ENCODE measurements around the gene ZC3H10.

The ZC3H10 gene

GRCh38 chr12:56081393-56082347 is 36.4 kb upstream of the ZC3H10 start:
- DNase-seq (ENCODE audit: insufficient read length, low spot score) (no peak), FAIRE-seq (no peak)
- TF ChIP-seq SPI1 (IDR thresholded peaks at IDR 0.05; ENCODE audit: low read depth, low read length) (no peak), TAF1 (IDR thresholded peaks at IDR 0.05; ENCODE audit: low read depth, low read length) (no peak), POU2F2 (IDR thresholded peaks at IDR 0.05; ENCODE audit: low read depth, low read length) (no peak), POLR2AphosphoS5 (IDR thresholded peaks at IDR 0.05; ENCODE audit: low read depth, low read length) (no peak), PAX5 (IDR thresholded peaks at IDR 0.05; ENCODE audit: insufficient read depth, low read length, severe bottlenecking) (no peak), POLR2A (IDR thresholded peaks at IDR 0.05; ENCODE audit: low read depth, low read length) (no peak)

- FAIRE-seq (no peak), DNase-seq (ENCODE audit: insufficient read length, low spot score) (no peak)
- TF ChIP-seq SPI1 (IDR thresholded peaks at IDR 0.05; ENCODE audit: low read depth, low read length) (no peak), TAF1 (IDR thresholded peaks at IDR 0.05; ENCODE audit: low read depth, low read length) (no peak), POLR2AphosphoS5 (IDR thresholded peaks at IDR 0.05; ENCODE audit: low read depth, low read length) (no peak), PAX5 (IDR thresholded peaks at IDR 0.05; ENCODE audit: insufficient read depth, low read length, severe bottlenecking) (no peak), POLR2A (IDR thresholded peaks at IDR 0.05; ENCODE audit: low read depth, low read length) (no peak), POU2F2 (IDR thresholded peaks at IDR 0.05; ENCODE audit: low read depth, low read length) (no peak)
Observed at GRCh38 chr12:56082382-56082781, 35.7 kb upstream of the ZC3H10 start.

GRCh38 chr12:56082967-56083366 is 35.1 kb upstream of the ZC3H10 start:
- TF ChIP-seq SPI1 (IDR thresholded peaks at IDR 0.05; ENCODE audit: low read depth, low read length) (no peak), POU2F2 (IDR thresholded peaks at IDR 0.05; ENCODE audit: low read depth, low read length) (no peak), TAF1 (IDR thresholded peaks at IDR 0.05; ENCODE audit: low read depth, low read length) (no peak), POLR2AphosphoS5 (IDR thresholded peaks at IDR 0.05; ENCODE audit: low read depth, low read length) (no peak), POLR2A (IDR thresholded peaks at IDR 0.05; ENCODE audit: low read depth, low read length) (no peak), PAX5 (IDR thresholded peaks at IDR 0.05; ENCODE audit: insufficient read depth, low read length, severe bottlenecking) (no peak)
- no peak for DNase-seq (ENCODE audit: insufficient read length, low spot score)
- FAIRE-seq: no peak

GRCh38 chr12:56084958-56085543 is 33.0 kb upstream of the ZC3H10 start:
- TF ChIP-seq TAF1 (IDR thresholded peaks at IDR 0.05; ENCODE audit: low read depth, low read length) (no peak), PAX5 (IDR thresholded peaks at IDR 0.05; ENCODE audit: insufficient read depth, low read length, severe bottlenecking) (no peak), POLR2A (IDR thresholded peaks at IDR 0.05; ENCODE audit: low read depth, low read length) (no peak), SPI1 (IDR thresholded peaks at IDR 0.05; ENCODE audit: low read depth, low read length) (no peak), POU2F2 (IDR thresholded peaks at IDR 0.05; ENCODE audit: low read depth, low read length) (no peak), POLR2AphosphoS5 (IDR thresholded peaks at IDR 0.05; ENCODE audit: low read depth, low read length) (no peak)
- no peak for DNase-seq (ENCODE audit: insufficient read length, low spot score)
- FAIRE-seq: no peak

GRCh38 chr12:56086096-56086495 is 32.0 kb upstream of the ZC3H10 start:
- DNase-seq (ENCODE audit: insufficient read length, low spot score) (no peak), FAIRE-seq (no peak)
- TF ChIP-seq PAX5 (IDR thresholded peaks at IDR 0.05; ENCODE audit: insufficient read depth, low read length, severe bottlenecking): no peak
- TF ChIP-seq POU2F2 (IDR thresholded peaks at IDR 0.05; ENCODE audit: low read depth, low read length): no peak
- no peak for TF ChIP-seq SPI1 (IDR thresholded peaks at IDR 0.05; ENCODE audit: low read depth, low read length)
- TF ChIP-seq TAF1 (IDR thresholded peaks at IDR 0.05; ENCODE audit: low read depth, low read length): no peak
- TF ChIP-seq POLR2AphosphoS5 (IDR thresholded peaks at IDR 0.05; ENCODE audit: low read depth, low read length): no peak
- no peak for TF ChIP-seq POLR2A (IDR thresholded peaks at IDR 0.05; ENCODE audit: low read depth, low read length)

- DNase-seq (ENCODE audit: insufficient read length, low spot score) (no peak), FAIRE-seq (no peak)
Observed at GRCh38 chr12:56086608-56087007, 31.5 kb upstream of the ZC3H10 start.

GRCh38 chr12:56087220-56087619 is 30.8 kb upstream of the ZC3H10 start:
- DNase-seq (ENCODE audit: insufficient read length, low spot score): no peak

More at GRCh38 chr12:56086608-56087007, 31.5 kb upstream of the ZC3H10 start:
- TF ChIP-seq TAF1 (IDR thresholded peaks at IDR 0.05; ENCODE audit: low read depth, low read length) (no peak), POLR2AphosphoS5 (IDR thresholded peaks at IDR 0.05; ENCODE audit: low read depth, low read length) (no peak), POLR2A (IDR thresholded peaks at IDR 0.05; ENCODE audit: low read depth, low read length) (no peak), SPI1 (IDR thresholded peaks at IDR 0.05; ENCODE audit: low read depth, low read length) (no peak), POU2F2 (IDR thresholded peaks at IDR 0.05; ENCODE audit: low read depth, low read length) (no peak), PAX5 (IDR thresholded peaks at IDR 0.05; ENCODE audit: insufficient read depth, low read length, severe bottlenecking) (no peak)

GRCh38 chr12:56097738-56098137 is 20.3 kb upstream of the ZC3H10 start:
- no peak for TF ChIP-seq TAF1 (IDR thresholded peaks at IDR 0.05; ENCODE audit: low read depth, low read length)
- TF ChIP-seq PAX5 (IDR thresholded peaks at IDR 0.05; ENCODE audit: insufficient read depth, low read length, severe bottlenecking): no peak
- TF ChIP-seq SPI1 (IDR thresholded peaks at IDR 0.05; ENCODE audit: low read depth, low read length): no peak
- no peak for TF ChIP-seq POLR2A (IDR thresholded peaks at IDR 0.05; ENCODE audit: low read depth, low read length)
- TF ChIP-seq POU2F2 (IDR thresholded peaks at IDR 0.05; ENCODE audit: low read depth, low read length): no peak
- TF ChIP-seq POLR2AphosphoS5 (IDR thresholded peaks at IDR 0.05; ENCODE audit: low read depth, low read length): no peak
- DNase-seq (ENCODE audit: insufficient read length, low spot score) (no peak), FAIRE-seq (no peak)

More at GRCh38 chr12:56087220-56087619, 30.8 kb upstream of the ZC3H10 start:
- TF ChIP-seq POLR2AphosphoS5 (IDR thresholded peaks at IDR 0.05; ENCODE audit: low read depth, low read length) (no peak), POLR2A (IDR thresholded peaks at IDR 0.05; ENCODE audit: low read depth, low read length) (no peak), SPI1 (IDR thresholded peaks at IDR 0.05; ENCODE audit: low read depth, low read length) (no peak), POU2F2 (IDR thresholded peaks at IDR 0.05; ENCODE audit: low read depth, low read length) (no peak), PAX5 (IDR thresholded peaks at IDR 0.05; ENCODE audit: insufficient read depth, low read length, severe bottlenecking) (no peak), TAF1 (IDR thresholded peaks at IDR 0.05; ENCODE audit: low read depth, low read length) (no peak)
- no peak for FAIRE-seq

- no peak for FAIRE-seq
- no peak for DNase-seq (ENCODE audit: insufficient read length, low spot score)
- TF ChIP-seq POLR2A (IDR thresholded peaks at IDR 0.05; ENCODE audit: low read depth, low read length) (no peak), PAX5 (IDR thresholded peaks at IDR 0.05; ENCODE audit: insufficient read depth, low read length, severe bottlenecking) (no peak)
Observed at GRCh38 chr12:56098592-56098991, 19.5 kb upstream of the ZC3H10 start.
